Measurements from ENCODE around the gene SLAMF9.

- TF ChIP-seq GATA2 (IDR thresholded peaks at IDR 0.05; ENCODE audit: low read depth, low read length) (no peak), GATA3 (IDR thresholded peaks at IDR 0.05; ENCODE audit: low read depth, low read length) (no peak)
Observed at GRCh38 chr1:159921251-159921650, 32.8 kb downstream of the SLAMF9 start.
